Thyroid gland (tissue), 4 donors: ENCODE measurements around the gene ANKRD11. TPM values are rescaled to one million over a fixed set of nuclear protein-coding genes. Genes with fewer than 3 reads are reported as not detected.
"Not testable (repeated sequence)": the region's sequence is repeated elsewhere in the genome, so short reads cannot be mapped to it uniquely, and the experiment has no call there.

Source experiments
- DNase-seq, 2 donors: peaks; one replicate each; pipeline ENCODE4 v3.0.0-alpha.2; 2019
- H3K27ac ChIP-seq, 3 donors: fragments of 200-600 bp; sonication (generic); 1 replicate in 2 of 3; 2 replicates in 1 of 3; pipeline ENCODE4 v1.5.1; 2016 to 2019; ENCODE audit warnings: mild to moderate bottlenecking in 1 of 3, moderate library complexity in 1 of 3
- H3K27me3 ChIP-seq: fragments of 200-600 bp; sonication (generic); one replicate; pipeline ENCODE4 v1.5.1; 2019
- H3K36me3 ChIP-seq, 2 donors: fragments of 200-600 bp; sonication (generic); one replicate each; pipeline ENCODE4 v1.5.1; 2016 to 2019
- H3K4me1 ChIP-seq, 2 donors: fragments of 200-600 bp; sonication (generic); one replicate each; pipeline ENCODE4 v1.5.1; 2017 to 2019
- H3K4me3 ChIP-seq, 3 donors: fragments of 200-600 bp; sonication (generic); replicated peaks in 1 of 3; 1 replicate in 2 of 3; 2 replicates in 1 of 3; pipeline ENCODE4 v1.5.1; 2016; ENCODE audit warnings: mild to moderate bottlenecking in 1 of 3
- H3K9me3 ChIP-seq: fragments of 200-600 bp; sonication (generic); one replicate; pipeline ENCODE4 v1.5.1; 2017
- CTCF ChIP-seq, 6 experiments: fragments of 200-600 bp in 3 of 6; fragments of 450-650 bp in 3 of 6; sonication (generic) in 3 of 6; IDR thresholded peaks; one replicate each; pipeline ENCODE4 v1.5.1; 2016 to 2019; ENCODE audit warnings: antibody characterized with exemption in 6 of 6, mild to moderate bottlenecking in 2 of 6, inconsistent platforms in 1 of 6, moderate library complexity in 1 of 6
- POLR2A ChIP-seq, 2 donors: fragments of 450-650 bp; IDR thresholded peaks; one replicate each; pipeline ENCODE4 v1.6.1; 2017; ENCODE audit warnings: antibody characterized with exemption in 2 of 2, mild to moderate bottlenecking in 2 of 2, moderate library complexity in 1 of 2
- WGBS, 2 donors: methylation state at CpG; one replicate each; pipeline ENCODE4 v1.1.5; 2017; 5-methylcytosine and 5-hydroxymethylcytosine counted together
- intact Hi-C: fragments of 100-400 bp; cut with DNase I; formaldehyde crosslinking; loops from one replicate; pipeline ENCODE4 v1.15.1; 2023
- total RNA-seq, 4 donors: library from RNA; depleted of rRNA; stranded (reverse); fragments of >200 nt; gene quantifications; one replicate each; pipeline ENCODE4 v1.2.3, GENCODE V29; 2016

The ANKRD11 gene
- total RNA-seq, 4 donors from 2014 or later, result 62.1 to 90.4 (median 75.0) TPM

- TF ChIP-seq CTCF (IDR thresholded peaks at IDR 0.05), result no peak
- TF ChIP-seq POLR2A (IDR thresholded peaks at IDR 0.05), result no peak
- intact Hi-C loops, result no loop called here
- WGBS, 2 donors, result 89 to 97% methylated on average over 7 of the region's 7 CpGs
- Histone ChIP-seq H3K4me1 (peaks cover 7 to 27% of the 10 kb centered on the region in 2 donors), H3K27ac (no peak overlapping the region), H3K27me3 (no peaks in the 10 kb centered on the region), H3K9me3 (no peaks in the 10 kb centered on the region), H3K4me3 (no peak overlapping the region), H3K36me3 (no peaks in the 10 kb centered on the region)
- DNase-seq, result no peak
These were observed 31.8 kb downstream of the ANKRD11 start for GRCh38 chr16:89458551-89458950.

- no peak overlapping the region for H3K27ac ChIP-seq
- WGBS, 2 donors, result 80 to 81% methylated on average over 12 of the region's 12 CpGs
- H3K27me3 ChIP-seq, result no peaks in the 10 kb centered on the region
- no peak overlapping the region for H3K4me3 ChIP-seq
- peaks cover 12 to 35% of the 10 kb centered on the region in 2 donors for H3K4me1 ChIP-seq
- intact Hi-C loops, result no loop called here
- H3K9me3 ChIP-seq, result no peaks in the 10 kb centered on the region
- TF ChIP-seq POLR2A (IDR thresholded peaks at IDR 0.05) (no peak), CTCF (IDR thresholded peaks at IDR 0.05) (no peak)
- no peak for DNase-seq
- no peaks in the 10 kb centered on the region for H3K36me3 ChIP-seq
These were observed 33.9 kb downstream of the ANKRD11 start for GRCh38 chr16:89456419-89456959.

GRCh38 chr16:89455692-89456091 lies 34.7 kb downstream of the ANKRD11 start:
- intact Hi-C loops, result no loop called here

GRCh38 chr16:89455178-89455577 lies 35.2 kb downstream of the ANKRD11 start:
- peaks cover 19 to 36% of the 10 kb centered on the region in 2 donors for H3K4me1 ChIP-seq
- WGBS, 2 donors, result 83 to 92% methylated on average over 2 of the region's 2 CpGs
- DNase-seq, result no peak
- intact Hi-C loops, result no loop called here
- TF ChIP-seq POLR2A (IDR thresholded peaks at IDR 0.05), result no peak
- no peak for TF ChIP-seq CTCF (IDR thresholded peaks at IDR 0.05)
- no peaks in the 10 kb centered on the region for H3K9me3 ChIP-seq
- no peak overlapping the region for H3K27ac ChIP-seq
- no peak overlapping the region for H3K4me3 ChIP-seq
- H3K27me3 ChIP-seq, result no peaks in the 10 kb centered on the region
- H3K36me3 ChIP-seq, result no peaks in the 10 kb centered on the region

More at GRCh38 chr16:89455692-89456091, 34.7 kb downstream of the ANKRD11 start:
- TF ChIP-seq CTCF (IDR thresholded peaks at IDR 0.05), result no peak
- no peak for TF ChIP-seq POLR2A (IDR thresholded peaks at IDR 0.05)
- no peak overlapping the region for H3K27ac ChIP-seq
- peaks cover 14 to 34% of the 10 kb centered on the region in 2 donors for H3K4me1 ChIP-seq
- no peak for DNase-seq
- no peaks in the 10 kb centered on the region for H3K9me3 ChIP-seq
- 97 to 98% methylated on average over 2 of the region's 2 CpGs for WGBS, 2 donors
- no peaks in the 10 kb centered on the region for H3K27me3 ChIP-seq
- H3K36me3 ChIP-seq, result no peaks in the 10 kb centered on the region
- no peak overlapping the region for H3K4me3 ChIP-seq

GRCh38 chr16:89454378-89455125 lies 35.8 kb downstream of the ANKRD11 start:
- H3K9me3 ChIP-seq, intact Hi-C loops: not testable (repeated sequence)
- WGBS, 2 donors, result 83 to 97% methylated on average over 2 to 3 of the region's 3 CpGs

More at GRCh38 chr16:89454378-89455125, 35.8 kb downstream of the ANKRD11 start:
- not testable (repeated sequence) for DNase-seq, H3K27me3 ChIP-seq, H3K27ac ChIP-seq, H3K4me3 ChIP-seq, H3K36me3 ChIP-seq
- H3K4me1 ChIP-seq, result peaks cover 25 to 41% of the 10 kb centered on the region in 2 donors
